ENCODE measurements around the gene APLP2.
A peak's percentile ranks its signal among the peaks of the same experiment; 100 is the strongest.
"Not testable (repeated sequence)": the region's sequence is repeated elsewhere in the genome, so short reads cannot be mapped to it uniquely, and the experiment has no call there.

The APLP2 gene

DNA sequence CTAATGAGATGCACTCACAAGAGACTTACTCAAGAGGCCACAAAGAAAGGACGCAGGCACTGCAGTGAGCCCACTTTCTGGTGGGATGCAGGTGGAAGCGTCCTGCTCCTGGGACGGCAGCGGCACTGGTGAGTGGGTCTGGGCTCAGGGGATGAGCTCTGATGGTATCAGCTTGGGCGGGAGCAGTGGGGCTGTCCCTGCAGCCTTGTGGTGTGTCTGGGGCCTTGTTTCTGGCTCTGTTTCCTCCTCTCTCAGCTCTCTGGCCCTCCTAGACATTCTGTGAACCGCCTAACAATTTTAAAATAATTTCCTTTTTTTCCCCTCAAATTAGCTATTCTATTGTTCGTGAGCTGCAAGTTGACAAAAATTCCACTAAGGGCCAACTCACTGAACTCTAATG, 81.1 kb downstream of the APLP2 start:
- no peak for DNase-seq

DNA sequence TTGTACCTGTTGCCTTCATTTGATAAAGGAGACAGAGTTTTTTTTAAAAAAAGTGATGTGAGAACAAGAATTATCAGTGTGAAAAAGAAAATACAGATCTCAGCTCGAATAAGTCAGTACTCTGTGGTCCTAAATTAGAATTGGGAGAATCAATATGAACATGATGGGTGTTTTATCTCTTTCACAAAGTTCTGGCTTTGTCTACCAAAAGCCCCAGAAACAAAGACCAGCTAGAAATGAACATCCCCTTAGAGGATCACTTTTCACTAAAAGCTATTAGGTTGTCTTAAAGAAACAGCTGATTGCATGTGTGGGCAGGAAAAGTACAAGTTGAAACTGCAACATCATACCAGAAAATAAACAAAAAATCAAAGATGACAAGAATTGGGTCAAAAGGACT, 81.5 kb downstream of the APLP2 start:
- DNase-seq = no peak

DNA sequence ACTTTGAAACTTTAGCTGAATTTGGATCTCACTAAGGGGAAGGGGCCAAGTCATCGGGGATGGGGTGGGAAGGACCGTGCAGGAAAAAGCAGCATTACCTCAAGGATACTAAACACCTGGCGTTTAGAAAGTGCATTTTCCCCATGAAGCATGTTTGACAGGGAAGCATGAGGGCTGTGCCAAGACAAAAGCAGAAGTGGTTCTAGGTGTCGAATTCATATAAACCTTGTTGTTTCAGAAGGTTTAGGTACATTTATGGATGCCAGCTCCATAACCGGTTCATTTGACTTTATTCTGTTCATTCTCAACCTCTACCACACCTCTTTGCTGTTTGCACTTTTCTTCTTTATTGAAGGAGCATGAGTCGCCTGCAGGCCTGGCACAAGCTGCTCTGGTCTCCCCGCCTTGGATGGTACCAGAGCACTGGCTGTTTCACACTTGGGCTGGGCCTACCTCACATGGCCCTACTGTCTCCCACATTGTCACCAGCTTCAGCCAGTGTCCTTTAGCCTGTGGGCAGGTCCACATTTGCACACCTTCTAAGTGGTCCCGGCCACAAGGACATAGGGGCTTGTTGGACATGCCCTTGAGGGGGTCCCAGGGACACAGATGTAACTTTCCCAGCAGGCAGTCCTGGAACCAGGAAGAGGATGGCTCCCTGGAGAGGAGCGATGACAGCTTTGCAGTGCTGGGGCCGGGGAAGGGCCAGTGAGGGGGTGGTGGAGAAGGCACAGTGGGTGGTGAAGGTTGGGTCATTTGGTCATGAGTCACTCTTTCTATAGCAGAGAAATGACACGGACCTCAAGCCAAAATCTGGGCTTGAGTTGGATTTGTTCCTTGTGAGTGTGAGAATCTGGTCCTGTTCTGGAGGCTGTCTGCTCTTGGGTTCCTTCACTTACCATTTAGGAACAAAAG, 86.7 kb downstream of the APLP2 start:
- DNase-seq = no peak

DNA sequence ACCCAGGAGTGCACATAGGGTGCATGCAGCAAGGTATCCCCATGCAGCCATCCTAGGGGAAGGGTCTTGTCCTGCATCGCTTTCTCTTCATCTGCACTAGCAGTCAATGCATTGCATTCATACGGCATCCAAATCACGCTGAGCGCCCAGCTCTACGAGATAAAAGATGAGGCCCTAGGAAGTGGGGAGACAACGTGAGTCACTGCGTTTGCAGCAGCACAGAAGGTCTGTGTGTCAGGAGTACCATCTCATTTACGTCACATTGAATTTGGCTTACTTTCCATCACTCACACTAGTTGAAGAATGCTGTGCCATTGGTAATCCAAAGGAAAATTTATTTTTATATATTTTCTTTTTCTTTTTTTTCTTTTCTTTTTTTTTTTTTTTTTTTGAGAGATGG, 87.4 kb downstream of the APLP2 start:
- no peak for DNase-seq

DNA sequence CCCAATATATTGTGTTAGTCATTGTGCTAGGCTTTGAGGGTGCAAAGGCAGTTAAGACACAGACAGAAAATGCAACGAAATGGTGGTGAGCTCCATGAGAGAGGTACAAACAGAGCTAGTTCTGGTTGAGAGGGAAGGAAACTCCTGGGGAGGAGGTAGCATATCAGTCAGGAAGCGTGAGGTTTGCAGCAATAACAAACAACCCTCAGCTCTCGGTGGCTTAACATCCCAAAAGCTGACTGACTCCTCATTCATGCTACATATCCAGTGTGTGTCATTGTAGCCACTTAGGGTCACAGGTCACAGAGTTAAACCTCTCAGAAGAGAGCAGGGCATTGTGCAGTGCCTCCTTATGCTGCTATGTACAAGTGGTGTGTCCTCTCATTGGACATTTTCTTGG, 88.1 kb downstream of the APLP2 start:
- DNase-seq = no peak

DNA sequence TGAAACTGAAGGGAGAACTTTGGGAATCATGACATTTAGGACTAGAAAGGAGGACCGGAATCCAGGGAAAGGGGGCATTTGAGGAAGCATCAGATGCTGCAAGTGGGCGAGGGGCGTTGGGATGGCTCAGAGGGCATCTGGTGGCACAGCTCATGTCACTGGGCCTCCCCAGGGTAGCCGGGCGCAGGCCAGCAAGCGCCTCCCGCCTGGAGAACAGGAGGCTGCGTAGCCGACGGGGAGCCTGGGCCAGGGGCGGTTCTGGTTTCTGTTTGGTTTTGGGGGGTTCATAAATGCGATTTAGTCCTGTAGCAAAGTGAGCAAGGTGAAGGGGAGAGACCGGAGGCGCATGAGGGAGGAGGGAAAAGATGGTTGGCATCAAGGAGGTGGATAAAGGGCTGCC, 89.4 kb downstream of the APLP2 start:
- DNase-seq = no peak

DNA sequence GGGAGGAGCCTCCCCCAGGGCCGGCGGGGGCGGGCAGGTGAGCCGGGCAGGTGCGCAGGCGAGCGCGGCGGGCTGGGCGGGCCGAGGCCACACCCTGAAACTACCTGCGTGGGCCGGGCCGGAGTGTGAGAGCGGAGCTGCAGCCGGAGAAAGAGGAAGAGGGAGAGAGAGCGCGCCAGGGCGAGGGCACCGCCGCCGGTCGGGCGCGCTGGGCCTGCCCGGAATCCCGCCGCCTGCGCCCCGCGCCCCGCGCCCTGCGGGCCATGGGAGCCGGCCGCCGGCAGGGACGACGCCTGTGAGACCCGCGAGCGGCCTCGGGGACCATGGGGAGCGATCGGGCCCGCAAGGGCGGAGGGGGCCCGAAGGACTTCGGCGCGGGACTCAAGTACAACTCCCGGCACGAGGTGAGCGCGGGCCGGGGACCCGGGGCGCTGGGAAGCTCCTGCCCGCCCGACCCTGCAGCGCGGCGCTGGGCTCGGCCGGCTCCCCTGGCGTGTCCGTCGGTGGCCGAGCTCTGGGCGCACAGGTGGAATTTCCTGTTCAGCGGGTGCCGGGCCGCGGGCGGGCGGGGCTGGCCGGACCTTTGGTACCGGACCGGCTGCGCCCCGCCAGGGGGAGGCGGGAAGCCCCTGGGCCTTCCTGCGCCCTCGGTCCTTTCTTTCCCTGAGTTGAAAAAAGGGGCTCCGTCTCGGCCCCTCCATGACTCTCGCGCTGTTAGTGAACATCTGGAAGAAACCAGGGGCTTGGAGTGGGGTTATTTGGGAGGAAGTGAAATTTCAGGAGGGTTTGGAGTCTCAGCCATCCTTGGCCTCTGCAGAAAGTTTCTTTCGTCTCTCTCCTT, 90.2 kb downstream of the APLP2 start, which contains the start of gene ST14:
Gene ST14, plus strand, starts transcription at position 126 of the 841 bp plus-strand sequence. Its CDS starts 198 bp downstream, at position 324.
- no peak for DNase-seq

DNA sequence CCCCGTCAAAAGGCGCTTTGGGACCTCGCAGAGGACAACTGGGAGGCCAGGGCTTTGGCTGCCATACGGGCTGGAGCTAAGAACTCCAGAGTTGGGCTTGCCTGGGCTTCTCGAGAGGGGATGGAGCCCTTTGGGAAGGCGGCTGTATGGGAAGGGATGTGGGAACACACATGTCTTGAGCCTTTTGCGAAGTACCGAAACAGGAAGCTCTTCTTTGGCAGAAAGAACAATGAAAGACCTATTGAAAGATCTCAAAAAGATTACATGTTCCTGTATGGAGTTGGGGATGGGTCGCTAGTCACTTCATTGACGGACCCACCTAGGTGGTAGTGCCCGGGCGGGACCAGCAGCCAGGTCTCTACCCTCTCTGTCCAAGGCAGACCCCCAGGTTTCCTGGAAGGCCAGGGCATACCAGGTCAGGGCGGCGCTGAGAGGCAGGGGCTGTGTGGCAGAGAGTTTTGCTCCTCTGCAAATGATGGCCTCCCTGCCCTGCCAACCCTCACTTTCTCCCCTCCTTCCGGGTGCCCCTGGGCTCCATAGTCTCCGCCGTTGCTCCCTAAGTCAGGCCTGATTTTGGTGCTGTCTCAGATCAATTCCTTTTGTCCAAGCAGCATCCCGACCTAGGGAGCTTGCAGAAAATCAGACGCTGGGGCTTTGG, 90.9 kb downstream of the APLP2 start:
- DNase-seq = no peak

DNA sequence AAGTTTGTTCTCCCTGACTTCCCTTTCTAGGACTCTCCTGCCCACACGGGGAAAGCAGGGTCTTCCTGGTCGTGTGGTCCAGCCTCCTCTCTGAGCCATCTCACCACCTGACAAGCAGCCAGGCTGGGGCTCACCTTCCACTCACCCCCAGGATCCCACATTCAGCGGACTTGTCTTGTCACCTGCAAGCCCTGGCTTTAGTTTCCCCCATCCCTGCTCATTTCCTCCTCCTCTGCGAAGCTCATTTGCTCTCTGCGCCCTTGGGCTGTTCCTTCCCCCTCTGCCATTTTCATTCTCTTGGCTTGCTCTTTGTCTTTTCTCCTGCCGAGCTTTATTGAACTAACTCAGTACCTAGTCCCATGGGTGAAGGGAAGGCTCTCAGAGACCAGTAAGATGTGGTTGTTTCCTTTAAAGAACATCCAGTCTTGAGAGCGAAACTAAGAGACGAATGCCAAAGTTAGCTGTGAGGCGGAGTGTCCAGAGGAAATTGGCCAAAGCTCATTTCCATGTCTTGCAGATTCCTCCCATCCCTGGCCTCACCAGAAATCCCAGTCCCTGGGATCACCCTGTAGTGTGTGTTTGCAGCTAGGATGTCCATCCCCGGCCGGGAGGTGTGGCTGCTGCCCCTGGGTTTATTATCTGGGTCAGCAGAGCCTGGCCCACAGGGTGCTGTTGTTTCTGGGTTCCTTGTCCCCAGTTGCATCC, 91.9 kb downstream of the APLP2 start:
- DNase-seq = no peak

DNA sequence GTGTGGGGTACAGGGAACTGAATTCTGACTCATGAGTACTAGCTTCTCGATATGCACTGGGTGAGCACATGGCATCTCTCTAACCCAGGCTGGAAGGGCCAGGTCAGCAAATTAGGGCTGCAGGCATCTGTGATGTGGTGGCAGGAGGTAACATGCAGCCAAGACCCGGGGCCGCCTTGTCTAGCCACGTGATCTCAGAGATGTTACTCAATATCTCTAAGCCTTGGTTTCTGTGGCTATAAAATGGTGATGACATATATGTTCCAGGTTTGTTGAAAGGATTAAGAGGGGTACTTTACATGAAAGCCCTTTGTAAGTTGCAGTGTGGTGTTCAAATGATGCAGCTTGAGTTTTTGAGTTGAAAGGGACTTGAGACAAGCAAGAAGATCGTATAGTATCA, 93.0 kb downstream of the APLP2 start:
- DNase-seq = peak; percentile 25

DNA sequence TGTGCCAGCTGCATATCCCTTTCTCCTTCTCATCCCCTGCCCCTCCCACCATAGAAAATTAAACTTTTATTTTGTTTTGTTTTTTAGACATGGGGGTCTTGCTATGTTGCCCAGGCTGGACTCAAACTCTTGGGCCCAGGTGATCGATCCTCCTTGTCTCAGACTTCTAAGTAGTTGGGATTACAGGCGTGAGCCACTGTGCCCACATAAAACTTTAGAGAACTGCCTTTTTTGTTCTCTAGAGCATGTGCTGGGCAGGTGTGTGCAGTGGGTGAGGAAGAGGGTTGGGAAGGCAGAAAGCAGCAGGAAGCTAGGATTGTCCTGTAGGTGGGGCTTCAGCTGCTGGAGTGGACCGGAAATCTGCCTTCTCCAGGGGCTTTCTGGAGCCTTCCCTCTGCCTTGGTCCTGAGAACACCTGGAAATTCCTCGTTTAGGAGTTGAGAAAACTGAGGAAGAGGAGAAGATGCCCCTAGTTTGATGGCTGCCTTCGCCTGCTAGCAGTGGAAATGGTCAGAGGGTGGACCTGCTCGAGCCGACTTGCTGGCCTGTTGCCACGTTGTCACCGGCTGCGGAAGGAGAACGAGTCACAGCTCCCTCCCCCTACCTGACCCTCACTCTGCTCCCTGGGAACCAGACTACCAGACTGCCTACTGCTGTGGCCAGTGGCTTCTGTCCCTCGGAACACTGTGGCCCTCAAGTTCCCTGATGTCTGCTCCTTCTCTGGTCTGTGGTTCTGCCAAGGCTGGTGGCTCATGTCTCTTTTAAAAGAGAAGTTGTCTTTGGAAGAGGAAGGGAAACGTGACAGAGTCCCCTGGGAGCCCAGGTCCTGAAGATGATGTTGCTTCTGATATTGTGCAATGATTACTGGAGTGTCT, 93.9 kb downstream of the APLP2 start:
- DNase-seq = no peak

DNA sequence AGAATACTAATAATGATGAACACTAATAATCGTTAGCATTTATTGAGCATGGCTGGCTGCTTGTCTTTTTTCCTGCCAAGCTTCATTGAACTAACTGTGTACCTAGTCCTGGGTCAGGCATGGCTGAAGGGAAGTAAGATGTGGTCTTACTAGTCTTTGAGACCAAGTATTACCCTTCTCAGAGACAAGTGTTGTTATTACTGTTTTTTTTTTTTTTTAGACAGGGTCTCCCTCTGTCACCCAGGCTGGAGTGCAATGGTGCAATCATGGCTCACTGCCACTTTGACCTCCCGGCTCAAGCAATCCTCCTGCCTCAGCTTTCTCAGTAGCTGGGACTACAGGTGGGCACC, 94.5 kb downstream of the APLP2 start:
- no peak for DNase-seq

DNA sequence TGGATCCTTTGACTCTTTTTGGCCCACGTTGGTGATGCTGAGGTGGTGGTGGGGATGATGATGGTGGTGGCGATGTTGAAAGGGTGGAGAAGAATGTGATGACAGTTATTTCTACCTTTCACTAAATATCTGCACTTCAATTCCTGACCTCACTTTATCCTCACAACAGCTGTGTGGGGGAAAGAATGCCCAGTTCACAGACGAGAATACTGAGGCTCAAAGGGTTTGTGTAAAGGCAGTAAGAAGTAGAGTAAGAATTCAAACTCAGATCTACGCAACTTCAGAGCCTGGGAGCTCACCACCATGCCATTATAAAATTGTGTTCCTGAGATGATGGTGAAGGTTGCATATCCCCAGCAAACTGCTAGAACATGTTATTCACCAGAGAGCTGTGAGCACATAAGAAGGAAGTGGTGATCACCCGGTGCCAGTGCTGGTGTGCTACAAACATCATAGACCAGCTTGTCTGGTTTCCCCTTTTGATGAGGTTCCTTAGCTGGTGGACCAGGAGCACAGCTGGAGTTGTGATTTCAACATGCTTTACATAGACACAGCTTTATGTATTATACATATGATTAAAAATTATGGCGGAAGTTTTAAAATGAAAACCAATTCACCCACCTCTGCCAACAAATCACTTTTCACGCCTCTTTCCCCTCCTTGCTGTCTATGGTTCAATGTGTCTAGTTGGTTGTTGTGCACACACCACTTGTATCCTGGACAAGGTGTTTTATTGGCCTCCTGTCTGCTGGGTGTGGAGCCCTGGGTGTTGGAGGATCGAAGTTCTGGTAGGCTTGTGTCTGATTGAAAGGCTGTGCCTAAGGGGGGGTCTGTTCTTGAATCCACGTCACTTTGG, 96.1 kb downstream of the APLP2 start:
- DNase-seq = no peak

DNA sequence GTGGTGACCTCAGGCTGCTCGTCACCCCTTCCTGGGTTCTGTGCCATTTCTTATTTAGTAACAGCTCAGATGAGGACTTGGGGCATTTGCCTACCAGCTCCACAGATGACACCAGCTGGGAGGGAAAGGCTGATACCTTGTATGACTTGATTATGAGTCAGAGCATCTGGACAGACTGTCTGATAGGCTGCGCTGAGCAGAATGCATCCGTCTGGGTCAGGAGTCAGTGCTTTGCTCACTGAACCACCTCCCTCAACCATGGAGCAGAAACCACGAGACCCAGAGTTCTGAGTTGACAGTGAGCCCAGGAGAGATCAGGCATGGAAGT, 96.7 kb downstream of the APLP2 start:
- DNase-seq = peak; percentile 7

DNA sequence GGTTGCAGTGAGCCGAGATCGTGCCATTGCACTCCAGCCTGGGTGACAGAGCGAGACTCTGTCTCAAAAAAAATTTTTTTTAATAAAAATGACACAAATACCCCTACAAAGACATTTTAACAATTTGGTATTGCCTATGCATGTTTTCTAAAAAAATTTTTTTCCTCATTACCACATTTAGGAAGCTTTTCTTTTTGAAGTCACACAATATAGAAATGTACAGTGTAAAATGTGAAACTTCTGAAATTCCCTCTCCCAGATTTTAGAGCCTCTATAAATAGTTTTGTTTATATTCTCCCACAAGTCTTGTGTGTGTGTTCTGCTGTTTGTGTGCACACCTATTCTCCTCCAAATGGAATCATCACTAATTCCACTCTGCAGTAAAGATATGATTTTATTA, 97.5 kb downstream of the APLP2 start:
- no peak for DNase-seq

DNA sequence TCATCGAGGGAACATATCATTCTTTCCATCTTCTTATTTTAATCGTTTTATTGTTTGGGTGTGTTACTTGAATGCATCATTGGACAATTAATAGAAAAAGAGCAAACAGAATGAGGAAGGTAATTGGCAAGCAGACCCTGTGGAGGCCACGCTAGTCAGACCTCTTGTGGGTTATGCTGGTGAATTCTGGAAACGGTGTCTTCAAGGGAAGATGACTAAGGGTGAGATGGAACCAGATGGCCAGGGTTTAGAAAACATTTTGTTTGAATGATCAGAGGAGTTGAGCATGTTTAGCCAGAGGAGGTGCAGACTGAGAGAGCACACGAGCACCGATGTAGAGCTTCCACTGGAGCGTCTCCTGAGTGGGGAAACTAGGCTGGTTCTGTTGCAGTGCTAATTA, 98.4 kb downstream of the APLP2 start:
- no peak for DNase-seq

DNA sequence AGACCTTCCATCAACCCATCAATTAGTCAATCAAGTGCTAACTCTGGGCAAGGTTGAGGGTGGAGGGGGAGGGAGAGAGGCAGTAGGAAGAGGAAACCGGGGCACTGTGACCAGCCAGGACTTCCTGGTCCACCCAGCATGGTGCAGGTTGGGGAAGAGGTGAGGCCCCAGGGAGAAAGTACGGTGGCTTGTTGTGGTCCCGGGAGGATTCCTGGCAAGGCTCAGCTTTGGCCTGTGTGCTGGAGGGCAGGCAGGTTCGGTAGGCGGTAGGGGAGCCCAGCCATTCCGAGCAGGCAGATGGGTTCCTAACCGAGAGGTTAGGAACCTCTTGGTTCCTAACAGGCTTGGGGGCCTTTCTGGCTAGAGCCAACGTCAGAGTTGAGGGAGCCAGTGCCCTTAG, 100.7 kb downstream of the APLP2 start:
- DNase-seq = no peak

DNA sequence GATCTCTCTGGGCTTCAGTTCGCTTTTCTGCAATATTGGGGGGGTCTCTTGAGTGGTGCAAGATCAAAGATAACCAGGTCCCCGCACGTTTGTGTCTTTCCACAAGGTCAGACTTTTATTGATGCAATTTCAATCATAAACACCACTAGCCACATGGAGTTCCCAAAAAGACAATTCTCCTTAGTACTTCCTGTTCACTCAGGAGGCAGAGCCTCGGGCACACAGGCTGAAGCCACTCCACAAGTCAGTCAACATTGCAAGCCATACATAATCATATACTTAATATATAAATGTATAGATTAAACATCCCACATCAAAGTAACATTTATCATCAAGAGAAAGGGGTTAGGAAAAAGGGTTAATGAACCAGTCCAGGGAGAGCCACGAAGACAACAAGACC, 101.8 kb downstream of the APLP2 start:
- DNase-seq = no peak

DNA sequence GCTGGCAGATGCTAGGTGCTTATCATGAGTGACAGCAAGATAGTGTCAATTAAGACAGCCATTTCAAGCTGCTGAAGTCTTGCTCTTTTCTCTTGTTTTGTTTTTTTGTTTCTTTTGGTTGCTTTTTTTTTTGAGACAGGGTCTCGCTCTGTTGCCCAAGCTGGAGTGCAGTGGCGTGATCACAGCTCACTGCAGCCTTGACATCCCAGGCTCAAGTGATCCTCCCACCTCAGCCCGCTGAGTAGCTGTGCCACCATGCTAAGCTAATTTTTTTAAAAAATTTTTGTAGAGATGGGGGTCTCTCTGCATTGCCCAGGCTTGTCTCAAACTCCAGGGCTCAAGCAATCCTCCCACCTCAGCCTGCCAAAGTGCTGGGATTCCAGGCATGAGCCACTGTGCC, 102.3 kb downstream of the APLP2 start:
- DNase-seq = not testable (repeated sequence)

DNA sequence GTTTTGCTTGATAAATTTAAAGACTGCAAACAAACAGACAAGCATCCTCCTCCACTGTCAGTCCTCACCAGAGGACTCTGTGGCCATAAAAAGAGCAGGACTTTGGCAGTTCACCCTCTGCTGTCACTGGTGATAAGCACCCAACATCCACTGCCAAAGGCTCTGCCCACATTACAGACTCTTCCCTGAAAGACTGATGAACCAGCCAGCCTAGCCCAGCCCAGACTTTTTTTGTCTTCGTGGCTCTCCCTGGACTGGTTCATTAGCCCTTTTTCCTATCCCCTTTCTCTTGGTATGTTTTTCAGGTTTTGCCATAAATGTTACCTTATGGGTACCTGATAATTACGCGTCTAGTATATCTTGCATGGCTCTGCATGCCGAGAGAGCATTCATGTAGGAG, 104.9 kb downstream of the APLP2 start:
- no peak for DNase-seq

DNA sequence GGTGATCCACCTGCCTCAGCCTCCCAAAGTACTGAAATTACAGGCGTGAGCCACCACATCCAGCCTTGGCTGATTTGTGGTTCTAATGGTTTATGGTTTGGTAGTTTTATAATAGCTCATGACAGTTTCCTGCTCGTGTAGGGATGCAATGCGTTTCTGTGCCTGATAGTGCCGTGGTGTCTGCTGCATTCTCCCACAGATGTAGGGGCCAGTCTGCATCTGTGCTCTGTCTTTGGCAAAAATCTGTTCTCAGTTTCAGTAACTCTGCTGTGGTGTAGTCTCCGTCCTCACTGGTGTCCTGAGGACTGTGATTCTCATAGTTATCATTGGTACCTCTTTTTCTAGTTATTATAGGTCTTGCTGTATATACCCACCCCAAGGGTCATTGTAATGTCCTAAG, 106.2 kb downstream of the APLP2 start:
- no peak for DNase-seq
